Skeletal muscle satellite cell (primary cell): Measurements from ENCODE around the gene NRL.

ENCODE experiments used
- H3K27me3 ChIP-seq: 2 replicates; pipeline ENCODE4 v1.7.0; 2013; ENCODE audit warnings: low read length; ENCODE audit not compliant: control insufficient read depth, insufficient read depth
- H3K36me3 ChIP-seq: 2 replicates; pipeline ENCODE4 v1.7.0; 2013; ENCODE audit warnings: mild to moderate bottlenecking, control low read depth, low read length; ENCODE audit not compliant: insufficient read depth
- H3K4me1 ChIP-seq: 2 replicates; pipeline ENCODE4 v1.7.0; 2013; ENCODE audit warnings: low read length; ENCODE audit not compliant: control insufficient read depth, insufficient read depth
- H3K4me2 ChIP-seq: 2 replicates; pipeline ENCODE4 v1.7.0; 2013; ENCODE audit warnings: mild to moderate bottlenecking, low read length
- H3K4me3 ChIP-seq: 2 replicates; pipeline ENCODE4 v1.7.0; 2013; ENCODE audit warnings: low read length
- H3K9ac ChIP-seq: 2 replicates; pipeline ENCODE4 v1.7.0; 2013; ENCODE audit warnings: mild to moderate bottlenecking, low read depth, low read length, moderate library complexity
- H3K9me3 ChIP-seq: replicated peaks from 2 replicates; pipeline ENCODE4 v1.7.0; 2013; ENCODE audit warnings: mild to moderate bottlenecking, control low read depth, low read length

Gene NRL

DNA sequence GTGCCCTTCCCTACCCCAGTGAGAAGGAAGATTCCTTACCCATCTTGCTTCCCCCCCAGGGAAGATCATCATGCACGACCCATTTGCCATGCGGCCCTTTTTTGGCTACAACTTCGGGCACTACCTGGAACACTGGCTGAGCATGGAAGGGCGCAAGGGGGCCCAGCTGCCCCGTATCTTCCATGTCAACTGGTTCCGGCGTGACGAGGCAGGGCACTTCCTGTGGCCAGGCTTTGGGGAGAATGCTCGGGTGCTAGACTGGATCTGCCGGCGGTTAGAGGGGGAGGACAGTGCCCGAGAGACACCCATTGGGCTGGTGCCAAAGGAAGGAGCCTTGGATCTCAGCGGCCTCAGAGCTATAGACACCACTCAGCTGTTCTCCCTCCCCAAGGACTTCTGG, 11.3 kb downstream of the NRL start:
- Histone ChIP-seq H3K4me2 (no peak overlapping the region), H3K4me3 (no peak overlapping the region), H3K4me1 (peaks cover 4% of the 10 kb centered on the region), H3K27me3 (no peaks in the 10 kb centered on the region), H3K9ac (no peak overlapping the region), H3K9me3 (no peaks in the 10 kb centered on the region), H3K36me3 (peaks cover 9% of the 10 kb centered on the region)

DNA sequence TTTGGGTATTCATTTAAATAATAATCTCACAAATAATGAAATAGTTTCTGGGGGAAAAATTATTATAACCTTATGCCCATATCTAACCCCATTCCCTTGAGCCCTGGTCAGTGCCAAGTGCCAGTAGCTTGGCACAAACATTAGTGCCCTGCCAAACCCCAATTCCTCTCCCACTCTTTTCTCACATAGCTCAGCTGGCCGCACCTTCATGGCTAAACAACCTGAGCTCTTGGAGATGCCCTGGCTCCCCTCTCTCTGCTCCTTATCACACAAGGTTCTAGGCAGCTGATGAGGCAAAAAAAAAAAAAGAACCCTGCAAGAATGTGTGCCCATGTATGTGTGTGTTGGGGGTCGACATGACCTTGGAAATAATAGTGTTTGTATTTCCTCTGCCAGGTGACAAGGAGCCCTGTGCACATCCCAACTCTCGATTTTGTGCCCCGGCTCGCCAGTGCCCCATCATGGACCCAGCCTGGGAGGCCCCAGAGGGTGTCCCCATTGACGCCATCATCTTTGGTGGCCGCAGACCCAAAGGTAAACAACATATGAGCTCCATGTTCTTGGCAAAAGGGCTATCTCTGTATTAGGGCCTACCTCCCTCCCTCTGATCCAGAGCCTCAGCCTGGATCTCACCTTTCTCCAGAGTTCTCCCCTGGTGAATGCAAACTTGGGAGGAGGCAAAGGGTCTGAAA, 12.2 kb downstream of the NRL start:
- Histone ChIP-seq H3K4me1 (peaks cover 4% of the 10 kb centered on the region), H3K9me3 (no peaks in the 10 kb centered on the region), H3K27me3 (no peaks in the 10 kb centered on the region), H3K4me2 (no peak overlapping the region), H3K36me3 (peaks cover 9% of the 10 kb centered on the region), H3K9ac (no peak overlapping the region), H3K4me3 (no peak overlapping the region)

- Histone ChIP-seq H3K9ac (no peak overlapping the region), H3K4me2 (no peak overlapping the region), H3K27me3 (no peaks in the 10 kb centered on the region), H3K4me1 (no peaks in the 10 kb centered on the region), H3K36me3 (peaks cover 9% of the 10 kb centered on the region), H3K4me3 (no peak overlapping the region), H3K9me3 (no peaks in the 10 kb centered on the region)
Measured at GRCh38 chr14:24100982-24101494, 13.7 kb downstream of the NRL start.

- Histone ChIP-seq H3K27me3 (no peaks in the 10 kb centered on the region), H3K4me3 (no peak overlapping the region), H3K36me3 (peaks cover 9% of the 10 kb centered on the region), H3K4me2 (no peak overlapping the region), H3K9me3 (no peaks in the 10 kb centered on the region), H3K4me1 (peaks cover 5% of the 10 kb centered on the region), H3K9ac (no peak overlapping the region)
Measured at GRCh38 chr14:24100197-24100981, 14.4 kb downstream of the NRL start.

- Histone ChIP-seq H3K36me3 (peaks cover 9% of the 10 kb centered on the region), H3K4me2 (no peak overlapping the region), H3K9ac (no peak overlapping the region), H3K4me1 (peaks cover 12% of the 10 kb centered on the region), H3K27me3 (no peaks in the 10 kb centered on the region), H3K9me3 (no peaks in the 10 kb centered on the region), H3K4me3 (no peak overlapping the region)
Measured at GRCh38 chr14:24098927-24099813, 15.6 kb downstream of the NRL start.

DNA sequence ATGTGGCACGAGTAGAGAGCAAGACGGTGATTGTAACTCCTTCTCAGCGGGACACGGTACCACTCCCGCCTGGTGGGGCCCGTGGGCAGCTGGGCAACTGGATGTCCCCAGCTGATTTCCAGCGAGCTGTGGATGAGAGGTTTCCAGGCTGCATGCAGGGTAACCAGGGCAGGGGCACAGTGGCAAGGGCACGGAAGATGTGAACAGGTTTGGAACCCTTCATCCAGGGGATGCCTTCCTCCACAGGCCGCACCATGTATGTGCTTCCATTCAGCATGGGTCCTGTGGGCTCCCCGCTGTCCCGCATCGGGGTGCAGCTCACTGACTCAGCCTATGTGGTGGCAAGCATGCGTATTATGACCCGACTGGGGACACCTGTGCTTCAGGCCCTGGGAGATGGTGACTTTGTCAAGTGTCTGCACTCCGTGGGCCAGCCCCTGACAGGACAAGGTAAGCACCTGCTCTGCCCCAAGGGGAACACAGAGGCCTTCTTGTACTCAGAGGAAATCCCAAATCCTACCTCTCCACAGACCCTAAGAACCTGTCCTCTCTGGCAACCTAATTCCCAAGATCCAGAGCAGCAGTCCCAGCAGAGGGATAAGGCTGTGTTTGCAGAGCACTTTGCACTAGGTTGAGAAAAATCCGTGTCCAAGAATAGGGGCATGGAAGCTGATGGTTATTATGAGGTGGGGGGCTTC, 16.4 kb downstream of the NRL start:
- H3K4me2 ChIP-seq: no peak overlapping the region
- no peak overlapping the region for H3K9ac ChIP-seq
- peaks cover 16% of the 10 kb centered on the region for H3K4me1 ChIP-seq
- no peak overlapping the region for H3K4me3 ChIP-seq
- H3K36me3 ChIP-seq: peaks cover 9% of the 10 kb centered on the region
- H3K9me3 ChIP-seq: no peaks in the 10 kb centered on the region
- H3K27me3 ChIP-seq: no peaks in the 10 kb centered on the region

DNA sequence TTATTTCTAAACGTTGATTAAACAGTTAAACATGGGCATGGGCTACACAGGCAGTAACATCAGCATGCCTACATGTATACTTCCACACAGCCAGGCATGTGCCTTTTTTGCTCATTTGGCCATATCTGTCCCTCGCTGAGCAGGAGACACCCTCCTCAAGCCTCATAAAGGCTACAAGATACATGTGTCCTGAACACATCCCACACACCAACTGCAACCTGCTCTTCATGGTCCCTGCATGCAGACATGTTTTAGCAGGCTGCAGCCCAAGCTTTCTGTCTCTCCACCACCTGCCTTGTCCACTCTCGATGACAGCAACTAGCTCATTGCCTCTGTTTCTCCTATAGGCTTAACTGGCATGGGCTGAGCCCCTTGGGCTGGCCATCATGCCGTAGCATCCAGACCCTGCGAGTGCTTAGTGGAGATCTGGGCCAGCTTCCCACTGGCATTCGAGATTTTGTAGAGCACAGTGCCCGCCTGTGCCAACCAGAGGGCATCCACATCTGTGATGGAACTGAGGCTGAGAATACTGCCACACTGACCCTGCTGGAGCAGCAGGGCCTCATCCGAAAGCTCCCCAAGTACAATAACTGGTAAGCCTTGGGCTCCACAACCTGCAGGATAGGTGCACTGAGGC, 18.1 kb downstream of the NRL start:
- Histone ChIP-seq H3K36me3 (peaks cover 9% of the 10 kb centered on the region), H3K9ac (no peak overlapping the region), H3K4me1 (peaks cover 16% of the 10 kb centered on the region), H3K4me2 (no peak overlapping the region), H3K4me3 (no peak overlapping the region), H3K9me3 (no peaks in the 10 kb centered on the region), H3K27me3 (no peaks in the 10 kb centered on the region)

- peak overlapping the region; percentile 88 for H3K9ac ChIP-seq
- H3K27me3 ChIP-seq: no peaks in the 10 kb centered on the region
- peak overlapping the region; percentile 98 for H3K4me3 ChIP-seq
- peak overlapping the region; percentile 100 for H3K4me2 ChIP-seq
- H3K9me3 ChIP-seq: no peaks in the 10 kb centered on the region
- peaks cover 16% of the 10 kb centered on the region for H3K4me1 ChIP-seq
- H3K36me3 ChIP-seq: peaks cover 9% of the 10 kb centered on the region
Measured at GRCh38 chr14:24095271-24096068, 19.3 kb downstream of the NRL start.

DNA sequence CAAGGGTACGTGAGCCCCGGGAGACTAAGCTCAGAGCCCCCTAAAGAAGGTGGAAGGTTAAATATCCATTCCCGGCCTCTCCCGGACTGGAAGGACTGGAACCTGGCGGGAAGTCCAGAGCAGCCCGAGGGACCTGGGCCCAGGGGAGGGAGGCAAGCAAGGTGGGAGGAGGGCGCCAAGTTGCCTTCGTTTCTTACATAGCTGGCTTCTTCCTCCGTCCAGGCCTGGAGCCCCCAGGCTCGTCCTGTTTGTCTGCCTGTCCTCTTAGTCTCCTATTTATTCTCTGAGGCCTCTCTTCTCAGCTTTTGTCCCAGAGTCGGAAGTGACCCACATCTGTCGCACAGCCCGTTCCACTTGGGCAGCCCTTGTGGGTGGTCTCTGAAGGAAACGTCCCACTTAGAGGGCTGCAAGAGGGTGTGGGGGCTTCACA, 19.9 kb downstream of the NRL start:
- peak overlapping the region; percentile 98 for H3K4me3 ChIP-seq
- H3K36me3 ChIP-seq: peaks cover 6% of the 10 kb centered on the region
- H3K27me3 ChIP-seq: no peaks in the 10 kb centered on the region

More for the DNA sequence above, 19.9 kb downstream of the NRL start:
- H3K9ac ChIP-seq: peak overlapping the region; percentile 88
- peak overlapping the region; percentile 100 for H3K4me2 ChIP-seq
- peaks cover 16% of the 10 kb centered on the region for H3K4me1 ChIP-seq
- no peaks in the 10 kb centered on the region for H3K9me3 ChIP-seq
